Amniotic epithelial cell (primary cell): ENCODE results near the gene ST3GAL4.
"Not testable (repeated sequence)": the region's sequence is repeated elsewhere in the genome, so short reads cannot be mapped to it uniquely, and the experiment has no call there.

Source experiments
- DNase-seq: peaks from one replicate; pipeline ENCODE4 v3.0.0-alpha.2; 2010; ENCODE audit warnings: low read depth

Gene ST3GAL4

GRCh38 chr11:126387857-126388256 lies 32.4 kb downstream of the ST3GAL4 start:
- no peak for DNase-seq

GRCh38 chr11:126390272-126390867 lies 34.9 kb downstream of the ST3GAL4 start:
- DNase-seq, result no peak

DNA sequence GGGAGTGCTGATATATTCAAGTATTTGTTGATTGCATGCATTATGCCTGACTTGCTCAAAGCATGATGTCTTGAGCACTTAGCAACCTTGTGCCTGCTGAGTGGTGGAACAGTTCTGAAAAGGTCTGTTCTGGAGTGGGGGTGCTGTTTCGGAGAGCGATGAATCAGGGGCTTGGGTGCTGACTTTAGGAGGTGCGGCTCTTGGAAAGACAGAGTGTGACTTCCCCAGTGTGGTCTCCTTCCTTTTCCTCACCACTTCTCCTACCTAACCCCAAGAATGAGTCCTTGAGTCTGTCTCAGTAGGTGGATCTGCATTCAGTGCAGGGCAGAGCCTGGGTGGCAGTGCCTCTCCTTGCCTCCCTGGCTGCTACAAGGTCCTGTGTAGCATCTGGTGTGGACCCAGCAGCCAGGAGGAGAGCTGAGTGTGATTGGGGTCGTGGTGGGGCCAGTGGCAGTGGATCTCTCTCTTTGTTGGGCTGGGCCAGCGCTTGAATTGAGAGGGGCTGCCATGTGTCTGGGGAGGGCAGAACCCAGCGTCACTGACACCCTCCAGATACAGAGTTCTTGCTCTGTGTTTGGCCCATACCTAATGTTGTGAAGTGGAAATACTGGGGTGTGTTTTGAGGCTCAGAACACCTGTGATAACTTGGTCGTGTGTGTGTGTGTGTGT lies 35.9 kb downstream of the ST3GAL4 start:
- no peak for DNase-seq

DNA sequence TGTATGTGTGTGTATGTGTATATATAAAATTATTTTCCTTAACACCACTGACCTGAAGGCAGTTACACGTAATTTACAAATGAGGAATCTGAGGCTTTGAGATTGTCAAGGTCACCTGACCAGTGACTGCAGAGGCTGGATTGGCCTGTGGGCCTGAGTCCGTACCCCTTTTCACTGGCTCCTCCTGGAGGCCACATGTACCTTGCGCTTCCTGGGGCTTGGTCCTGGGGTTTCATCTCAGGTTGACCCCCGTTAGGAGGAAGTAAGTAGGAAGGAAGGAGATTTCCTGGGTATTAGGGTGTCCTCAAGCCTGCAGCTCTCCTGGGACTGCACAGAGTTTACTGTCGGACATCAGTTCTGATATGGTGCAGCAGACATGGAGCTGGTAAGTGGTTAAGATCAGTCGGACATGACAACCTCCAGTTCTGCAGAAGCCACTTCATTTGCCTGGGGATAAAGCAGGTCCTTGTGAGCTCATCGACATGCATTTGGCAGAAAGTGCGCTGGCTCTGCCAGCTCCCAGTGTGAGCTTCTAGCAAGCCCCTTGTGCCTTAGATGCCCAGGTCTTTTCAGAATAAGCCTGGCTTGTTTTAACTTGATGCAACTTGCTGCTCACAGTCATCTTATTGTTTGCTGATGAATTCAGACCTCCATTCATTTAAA lies 36.6 kb downstream of the ST3GAL4 start:
- DNase-seq, result peak; percentile 25

GRCh38 chr11:126392633-126393013 lies 37.1 kb downstream of the ST3GAL4 start:
- no peak for DNase-seq

DNA sequence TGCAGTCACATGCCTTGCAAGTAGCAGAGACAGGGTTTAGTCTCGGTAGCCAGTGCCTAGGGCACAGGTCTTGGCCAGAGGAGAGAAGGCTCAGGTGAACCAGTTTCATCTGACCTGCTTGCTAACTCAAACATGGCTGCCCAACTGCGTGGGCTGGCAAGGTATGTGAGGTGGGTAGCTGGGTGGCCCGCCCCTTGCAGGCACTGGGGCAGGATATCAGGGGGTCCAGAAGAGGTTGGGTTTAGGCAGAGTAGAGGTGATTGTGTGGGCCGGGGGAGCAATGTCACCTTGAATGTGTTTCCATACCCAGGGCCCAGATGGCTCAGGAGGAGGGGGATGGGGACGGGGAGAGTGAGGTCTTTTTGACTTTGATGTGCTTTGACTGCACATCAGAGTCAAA lies 37.7 kb downstream of the ST3GAL4 start:
- no peak for DNase-seq

GRCh38 chr11:126394036-126394435 lies 38.5 kb downstream of the ST3GAL4 start:
- no peak for DNase-seq

DNA sequence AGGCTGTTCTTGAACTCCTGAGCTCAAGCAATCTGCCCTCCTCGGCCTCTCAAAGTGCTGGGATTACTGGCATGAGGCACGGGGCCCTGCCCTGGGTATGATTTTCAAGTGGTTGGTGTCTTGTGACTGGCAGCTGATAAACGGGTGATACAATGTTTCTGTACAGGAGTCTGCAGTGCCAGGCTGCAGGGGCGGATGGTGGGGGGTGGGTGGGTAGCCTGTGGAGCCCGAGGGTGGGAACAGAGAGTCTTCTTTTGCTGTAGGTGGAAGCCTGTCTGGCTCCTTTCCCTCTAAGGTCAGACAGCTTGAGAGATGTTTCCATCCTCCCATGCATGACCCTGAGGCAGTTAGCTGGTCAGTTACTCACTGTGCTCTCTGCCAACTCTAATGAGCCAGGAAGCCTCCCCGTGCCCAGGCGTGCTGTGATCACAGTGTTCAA lies 39.2 kb downstream of the ST3GAL4 start:
- not testable (repeated sequence) for DNase-seq

- DNase-seq, result not testable (repeated sequence)
Measured at GRCh38 chr11:126395784-126396183, 40.3 kb downstream of the ST3GAL4 start.

GRCh38 chr11:126396266-126396665 lies 40.8 kb downstream of the ST3GAL4 start:
- DNase-seq, result not testable (repeated sequence)

DNA sequence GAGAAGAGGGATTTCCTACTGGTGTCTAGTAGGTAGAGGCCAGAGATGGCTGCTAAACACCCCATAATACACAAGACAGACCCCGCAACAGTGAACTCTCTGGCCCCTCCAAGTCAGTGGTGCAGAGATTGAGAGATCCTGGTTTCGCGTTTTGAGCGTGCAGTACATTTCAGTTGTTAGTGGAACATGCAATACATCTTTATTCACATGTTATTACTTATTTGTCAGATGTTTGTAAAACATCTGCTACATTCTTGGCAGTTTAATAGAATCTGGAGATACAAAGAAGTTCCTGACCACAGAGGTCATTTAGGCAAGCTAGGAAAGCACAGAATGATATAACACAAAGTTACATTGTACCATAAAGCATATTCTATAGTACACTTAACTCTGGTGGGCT lies 41.5 kb downstream of the ST3GAL4 start:
- DNase-seq, result no peak

DNA sequence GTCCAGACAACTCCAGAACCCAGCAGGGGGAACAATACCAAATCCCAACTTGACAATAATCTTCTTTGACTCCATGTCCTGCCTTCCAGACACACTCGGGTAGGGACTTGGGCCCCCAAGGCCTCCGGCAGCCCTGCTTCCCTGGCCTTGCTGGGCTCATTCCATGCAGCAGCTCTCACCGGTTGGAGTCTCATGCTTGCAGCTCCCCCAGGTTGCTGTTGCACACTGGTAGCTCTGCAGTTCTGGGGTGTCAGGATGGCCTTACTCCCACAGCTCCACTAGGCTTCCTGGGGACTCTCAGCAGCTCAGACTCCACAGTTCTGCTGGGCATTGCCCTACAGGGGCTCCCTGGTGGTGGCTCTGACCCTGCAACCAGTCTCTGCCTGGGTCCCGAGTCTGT lies 42.8 kb downstream of the ST3GAL4 start:
- DNase-seq, result no peak

DNA sequence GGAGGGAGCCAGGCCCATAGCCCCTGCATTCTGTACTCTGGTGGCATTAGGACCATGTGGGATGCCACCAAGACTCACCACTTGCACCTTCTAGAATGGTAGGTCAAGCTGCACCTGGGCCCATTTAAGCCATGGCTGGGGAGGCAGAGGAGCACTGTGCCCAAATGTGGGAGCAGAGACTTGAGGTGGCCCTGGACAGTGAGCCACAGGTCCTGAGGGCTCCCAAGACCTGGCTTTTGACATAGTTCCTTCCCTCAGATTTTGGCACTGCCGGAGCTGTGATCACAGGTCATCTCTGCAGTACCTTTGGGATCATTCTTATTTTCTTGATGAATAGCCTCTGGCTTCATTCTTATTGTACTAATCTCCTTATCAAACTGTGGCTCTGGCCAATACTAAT lies 43.2 kb downstream of the ST3GAL4 start:
- DNase-seq, result no peak

DNA sequence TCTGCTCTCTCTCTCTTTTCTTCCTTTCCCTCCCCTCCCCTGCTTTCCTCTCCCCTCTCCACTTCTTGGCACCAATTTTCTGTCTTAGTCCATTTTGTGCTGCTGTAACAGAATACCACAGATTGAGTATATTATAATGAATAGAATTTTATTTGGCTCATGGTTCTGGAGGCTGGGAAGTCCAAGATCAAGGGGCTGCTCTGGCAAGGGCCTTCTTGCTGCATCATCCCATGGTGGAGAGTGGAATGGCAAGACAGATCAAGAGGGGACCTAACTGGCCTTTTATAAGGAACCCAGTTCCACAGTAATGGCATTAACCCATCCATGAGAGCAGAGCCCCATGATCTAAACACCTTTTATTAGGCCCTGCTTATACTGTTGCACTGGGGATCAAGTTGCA lies 44.5 kb downstream of the ST3GAL4 start:
- no peak for DNase-seq

- no peak for DNase-seq
Measured at GRCh38 chr11:126400479-126400878, 45.0 kb downstream of the ST3GAL4 start.

- no peak for DNase-seq
Measured at GRCh38 chr11:126403022-126403581, 47.6 kb downstream of the ST3GAL4 start.

- DNase-seq, result no peak
Measured at GRCh38 chr11:126403658-126404057, 48.2 kb downstream of the ST3GAL4 start.

GRCh38 chr11:126404367-126404766 lies 48.9 kb downstream of the ST3GAL4 start:
- DNase-seq, result no peak

- DNase-seq, result no peak
Measured at GRCh38 chr11:126405374-126405773, 49.9 kb downstream of the ST3GAL4 start.

GRCh38 chr11:126405906-126406305 lies 50.4 kb downstream of the ST3GAL4 start:
- DNase-seq, result no peak

DNA sequence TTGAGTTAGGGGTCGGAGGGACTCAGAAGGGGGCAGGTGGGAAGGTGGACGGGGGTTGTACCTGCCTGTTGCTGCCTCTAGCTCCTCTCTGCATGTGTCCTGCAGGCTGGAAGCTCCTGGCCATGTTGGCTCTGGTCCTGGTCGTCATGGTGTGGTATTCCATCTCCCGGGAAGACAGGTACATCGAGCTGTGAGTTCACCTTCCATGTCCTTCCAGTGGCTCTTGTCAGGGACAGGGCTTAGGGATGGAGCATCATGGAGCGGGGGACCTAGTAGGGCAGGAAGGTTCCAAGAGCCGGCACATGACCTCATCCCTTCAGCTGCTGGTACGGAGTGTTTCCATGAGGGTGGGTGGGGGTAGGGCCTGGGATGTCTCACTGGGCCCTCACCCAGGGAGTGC lies 50.9 kb downstream of the ST3GAL4 start:
- DNase-seq, result no peak

- no peak for DNase-seq
Measured at GRCh38 chr11:126407101-126407521, 51.6 kb downstream of the ST3GAL4 start.

DNA sequence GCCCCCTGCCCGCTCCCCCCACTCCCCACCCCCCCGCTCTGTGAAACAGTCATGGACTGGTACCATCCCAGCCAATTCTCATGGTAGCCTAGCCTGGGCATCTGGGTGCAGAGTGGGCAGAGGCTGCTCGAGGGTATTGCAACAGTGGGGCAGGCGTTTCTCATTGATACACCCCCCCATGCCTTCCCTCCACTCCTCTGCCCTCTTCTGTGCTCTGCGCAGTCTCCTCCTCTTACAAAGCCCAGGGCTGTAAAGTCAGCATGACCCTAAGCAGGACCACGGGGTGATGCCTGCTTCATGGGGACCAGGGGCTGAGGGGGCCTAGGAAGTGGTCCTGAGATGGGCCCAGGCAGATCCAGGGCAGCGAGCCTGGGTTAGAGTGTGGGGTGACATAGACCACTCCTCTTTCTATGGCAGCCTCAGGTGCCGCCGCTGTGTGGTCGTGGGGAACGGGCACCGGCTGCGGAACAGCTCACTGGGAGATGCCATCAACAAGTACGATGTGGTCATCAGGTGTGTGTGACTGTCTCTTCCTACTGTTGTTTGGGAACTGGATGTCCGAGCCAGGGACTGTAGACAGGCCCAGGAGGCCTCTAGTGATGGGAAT lies 52.3 kb downstream of the ST3GAL4 start:
- DNase-seq, result no peak
